Astrocyte of the spinal cord (primary cell): ENCODE results near the gene HOXB2.

Experiments used
- DNase-seq: peaks from one replicate; pipeline ENCODE4 v3.0.0; 2011; ENCODE audit warnings: low read depth, low spot score
- H3K4me3 ChIP-seq: 2 replicates; pipeline ENCODE4 v1.5.1; 2011; ENCODE audit warnings: low read depth, mild to moderate bottlenecking, low read length, moderate library complexity
- in situ Hi-C: cut with HindIII; loops from 2 replicates; pipeline ENCODE4 v1.10.0; 2017; ENCODE audit warnings: low sequenced_read_pairs
- TF ChIP-seq, protein P1 (sequence below): IDR thresholded peaks from 2 replicates; pipeline ENCODE4 v1.5.1; 2012; ENCODE audit warnings: low read depth, mild to moderate bottlenecking, low read length, inconsistent platforms

Gene HOXB2

GRCh38 chr17:48545022-48545375 lies at the start of gene HOXB2:
TSS of gene HOXB2 (minus strand) at chr17:48545109. CDS start at chr17:48544911, 198 bp downstream.
- peak within 1 kb of the TSS; percentile 93 for H3K4me3 ChIP-seq
- TF ChIP-seq, protein P1, sequence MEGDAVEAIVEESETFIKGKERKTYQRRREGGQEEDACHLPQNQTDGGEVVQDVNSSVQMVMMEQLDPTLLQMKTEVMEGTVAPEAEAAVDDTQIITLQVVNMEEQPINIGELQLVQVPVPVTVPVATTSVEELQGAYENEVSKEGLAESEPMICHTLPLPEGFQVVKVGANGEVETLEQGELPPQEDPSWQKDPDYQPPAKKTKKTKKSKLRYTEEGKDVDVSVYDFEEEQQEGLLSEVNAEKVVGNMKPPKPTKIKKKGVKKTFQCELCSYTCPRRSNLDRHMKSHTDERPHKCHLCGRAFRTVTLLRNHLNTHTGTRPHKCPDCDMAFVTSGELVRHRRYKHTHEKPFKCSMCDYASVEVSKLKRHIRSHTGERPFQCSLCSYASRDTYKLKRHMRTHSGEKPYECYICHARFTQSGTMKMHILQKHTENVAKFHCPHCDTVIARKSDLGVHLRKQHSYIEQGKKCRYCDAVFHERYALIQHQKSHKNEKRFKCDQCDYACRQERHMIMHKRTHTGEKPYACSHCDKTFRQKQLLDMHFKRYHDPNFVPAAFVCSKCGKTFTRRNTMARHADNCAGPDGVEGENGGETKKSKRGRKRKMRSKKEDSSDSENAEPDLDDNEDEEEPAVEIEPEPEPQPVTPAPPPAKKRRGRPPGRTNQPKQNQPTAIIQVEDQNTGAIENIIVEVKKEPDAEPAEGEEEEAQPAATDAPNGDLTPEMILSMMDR: no peak
- in situ Hi-C loops: no loop called here
- peak; percentile 81 for DNase-seq

DNA sequence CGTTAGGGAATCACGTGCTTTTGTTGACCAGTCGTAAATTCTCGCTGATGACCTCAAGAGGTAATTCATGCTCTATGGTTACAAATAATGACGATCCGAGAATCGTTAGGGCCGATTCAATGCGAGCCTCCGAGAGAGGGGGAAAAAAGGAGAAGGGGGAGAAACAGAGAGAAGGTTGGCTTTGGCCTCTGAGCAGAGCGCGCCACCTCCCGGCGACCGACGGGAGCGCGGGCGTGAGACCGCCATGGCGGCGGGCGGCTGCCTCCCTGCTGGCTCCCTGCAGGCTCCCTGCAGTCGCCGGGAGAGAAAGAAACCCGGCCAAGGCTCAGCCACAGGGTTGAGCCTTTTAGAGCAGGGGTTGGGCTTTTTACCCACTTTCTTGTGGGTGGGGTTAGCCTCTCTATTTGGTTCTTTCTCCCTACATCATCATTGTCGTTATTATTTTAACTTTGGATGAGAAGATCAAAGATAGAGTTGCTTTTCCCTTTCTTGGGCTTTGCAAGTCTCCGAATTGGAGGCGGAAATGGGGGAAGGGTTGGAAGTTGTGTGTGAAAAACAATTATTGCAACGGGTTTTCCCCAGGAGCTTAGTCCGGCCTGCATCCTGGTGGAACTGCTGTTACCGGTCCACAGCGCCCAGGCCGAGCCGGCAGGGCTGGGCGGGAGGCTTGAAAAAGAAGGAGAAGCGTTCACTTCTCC lies 49.1 kb upstream of the HOXB2 start:
- in situ Hi-C loops: no loop called here
- TF ChIP-seq, protein P1: peak; percentile 83
- peak overlapping the region; percentile 57 for H3K4me3 ChIP-seq
- peak; percentile 97 for DNase-seq

- H3K4me3 ChIP-seq: peak within 1 kb of the TSS; percentile 77
- in situ Hi-C loops: no loop called here
- TF ChIP-seq, protein P1: no peak
- DNase-seq: no peak
Observed at GRCh38 chr17:48593126-48593829, 48.4 kb upstream of the HOXB2 start, which contains the start of gene HOXB5. TSS of gene HOXB5 (minus strand) at chr17:48593779. CDS start at chr17:48593682, 97 bp downstream.

GRCh38 chr17:48592577-48592976 lies 47.7 kb upstream of the HOXB2 start:
- peak overlapping the region; percentile 77 for H3K4me3 ChIP-seq
- in situ Hi-C loops: no loop called here
- TF ChIP-seq, protein P1: no peak
- no peak for DNase-seq

DNA sequence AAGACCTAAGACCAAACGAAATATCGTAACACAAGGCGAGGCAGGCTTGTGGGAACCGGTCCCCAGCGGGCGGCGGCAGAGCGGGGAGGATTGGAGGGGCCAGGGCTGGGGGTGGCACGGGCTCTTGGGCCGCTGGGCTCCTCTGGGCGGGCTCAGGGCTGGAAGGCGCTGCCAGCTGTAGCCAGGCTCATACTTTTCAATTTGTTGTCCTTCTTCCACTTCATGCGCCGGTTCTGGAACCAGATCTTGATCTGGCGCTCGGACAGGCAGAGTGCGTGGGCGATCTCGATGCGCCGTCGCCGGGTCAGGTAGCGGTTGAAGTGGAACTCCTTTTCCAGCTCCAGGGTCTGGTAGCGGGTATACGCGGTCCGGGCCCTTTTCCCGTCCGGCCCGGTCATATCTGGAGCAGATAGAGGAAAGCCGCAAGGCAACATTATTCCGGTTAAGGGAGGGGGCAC lies 47.2 kb upstream of the HOXB2 start:
- in situ Hi-C loops: no loop called here
- TF ChIP-seq, protein P1: no peak
- H3K4me3 ChIP-seq: peak overlapping the region; percentile 77
- DNase-seq: no peak

GRCh38 chr17:48591255-48592056 lies 46.5 kb upstream of the HOXB2 start:
- peak overlapping the region; percentile 77 for H3K4me3 ChIP-seq
- TF ChIP-seq, protein P1: no peak
- DNase-seq: no peak
- in situ Hi-C loops: no loop called here
